RWPE1 (cell line): ENCODE measurements around the gene ADCY2.

Source experiments
- CTCF ChIA-PET: fragments of 350-600 bp; sonication (Branson Sonifier 250); formaldehyde crosslinking; extraction: SDS; loops from one replicate; lab custom pipeline; 2021; lab: Yijun Ruan, JAX
- POLR2A ChIA-PET: fragments of 400-600 bp; formaldehyde crosslinking; extraction: SDS; loops from one replicate; lab custom pipeline; 2020; ENCODE audit warnings: antibody characterized with exemption; ENCODE audit not compliant: low non-redundant PET; lab: Yijun Ruan, JAX
- DNase-seq: peaks from one replicate; pipeline ENCODE4 v3.0.0; 2012; ENCODE audit warnings: low spot score
- H3K27ac ChIP-seq: fragments of 450-650 bp; 2 replicates; pipeline ENCODE4 v1.5.1; 2017
- TF ChIP-seq, protein P1 (sequence below): fragments of 450-650 bp; conservative IDR thresholded peaks from 2 replicates; pipeline ENCODE4 v1.5.1; 2017; ENCODE audit warnings: low read depth, mild to moderate bottlenecking

The ADCY2 gene

GRCh38 chr5:7385681-7386080 lies 10.3 kb upstream of the ADCY2 start:
- TF ChIP-seq, protein P1, sequence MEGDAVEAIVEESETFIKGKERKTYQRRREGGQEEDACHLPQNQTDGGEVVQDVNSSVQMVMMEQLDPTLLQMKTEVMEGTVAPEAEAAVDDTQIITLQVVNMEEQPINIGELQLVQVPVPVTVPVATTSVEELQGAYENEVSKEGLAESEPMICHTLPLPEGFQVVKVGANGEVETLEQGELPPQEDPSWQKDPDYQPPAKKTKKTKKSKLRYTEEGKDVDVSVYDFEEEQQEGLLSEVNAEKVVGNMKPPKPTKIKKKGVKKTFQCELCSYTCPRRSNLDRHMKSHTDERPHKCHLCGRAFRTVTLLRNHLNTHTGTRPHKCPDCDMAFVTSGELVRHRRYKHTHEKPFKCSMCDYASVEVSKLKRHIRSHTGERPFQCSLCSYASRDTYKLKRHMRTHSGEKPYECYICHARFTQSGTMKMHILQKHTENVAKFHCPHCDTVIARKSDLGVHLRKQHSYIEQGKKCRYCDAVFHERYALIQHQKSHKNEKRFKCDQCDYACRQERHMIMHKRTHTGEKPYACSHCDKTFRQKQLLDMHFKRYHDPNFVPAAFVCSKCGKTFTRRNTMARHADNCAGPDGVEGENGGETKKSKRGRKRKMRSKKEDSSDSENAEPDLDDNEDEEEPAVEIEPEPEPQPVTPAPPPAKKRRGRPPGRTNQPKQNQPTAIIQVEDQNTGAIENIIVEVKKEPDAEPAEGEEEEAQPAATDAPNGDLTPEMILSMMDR, result no peak
- no peak for DNase-seq
- ChIA-PET POLR2A (no interaction called here), CTCF (interaction anchor here (0.7 kb wide), 1 partner anchor 13 kb away, joined by 3 read pairs; no protein-coding TSS in a partner anchor)
- H3K27ac ChIP-seq, result no peak overlapping the region

GRCh38 chr5:7388553-7388952 lies 7.4 kb upstream of the ADCY2 start:
- ChIA-PET CTCF (interaction anchor here (0.7 kb wide), 1 partner anchor 12 kb away, joined by 5 read pairs; no protein-coding TSS in a partner anchor), POLR2A (no interaction called here)
- TF ChIP-seq, protein P1, result no peak
- DNase-seq, result no peak
- no peak overlapping the region for H3K27ac ChIP-seq

GRCh38 chr5:7391215-7391614 lies 4.7 kb upstream of the ADCY2 start:
- ChIA-PET CTCF (interaction anchor here (0.6 kb wide), 1 partner anchor 395 kb away, joined by 3 read pairs; no protein-coding TSS in a partner anchor), POLR2A (no interaction called here)
- H3K27ac ChIP-seq, result no peak overlapping the region
- DNase-seq, result no peak
- TF ChIP-seq, protein P1, result no peak

- DNase-seq, result no peak
- no peak overlapping the region for H3K27ac ChIP-seq
- ChIA-PET CTCF (interaction anchor here (1.4 kb wide), 1 partner anchor 626 kb away, joined by 6 read pairs; no protein-coding TSS in a partner anchor), POLR2A (no interaction called here)
- TF ChIP-seq, protein P1, result peak; percentile 55
Measured at GRCh38 chr5:7391814-7392692, 3.9 kb upstream of the ADCY2 start.

GRCh38 chr5:7392693-7393024 lies 3.3 kb upstream of the ADCY2 start:
- no peak for DNase-seq
- TF ChIP-seq, protein P1, result peak; percentile 9
- no peak overlapping the region for H3K27ac ChIP-seq
- CTCF ChIA-PET, result interaction anchor here (1.4 kb wide), 1 partner anchor 626 kb away, joined by 6 read pairs; no protein-coding TSS in a partner anchor
- POLR2A ChIA-PET, result no interaction called here

- POLR2A ChIA-PET, result no interaction called here
- TF ChIP-seq, protein P1, result no peak
- no peak for DNase-seq
- no peak overlapping the region for H3K27ac ChIP-seq
- CTCF ChIA-PET, result no interaction called here
Measured at GRCh38 chr5:7393921-7394799, 1.8 kb upstream of the ADCY2 start.
